ENCODE data around the gene GSE1.
A peak's percentile ranks its signal among the peaks of the same experiment; 100 is the strongest.

The GSE1 gene

DNA sequence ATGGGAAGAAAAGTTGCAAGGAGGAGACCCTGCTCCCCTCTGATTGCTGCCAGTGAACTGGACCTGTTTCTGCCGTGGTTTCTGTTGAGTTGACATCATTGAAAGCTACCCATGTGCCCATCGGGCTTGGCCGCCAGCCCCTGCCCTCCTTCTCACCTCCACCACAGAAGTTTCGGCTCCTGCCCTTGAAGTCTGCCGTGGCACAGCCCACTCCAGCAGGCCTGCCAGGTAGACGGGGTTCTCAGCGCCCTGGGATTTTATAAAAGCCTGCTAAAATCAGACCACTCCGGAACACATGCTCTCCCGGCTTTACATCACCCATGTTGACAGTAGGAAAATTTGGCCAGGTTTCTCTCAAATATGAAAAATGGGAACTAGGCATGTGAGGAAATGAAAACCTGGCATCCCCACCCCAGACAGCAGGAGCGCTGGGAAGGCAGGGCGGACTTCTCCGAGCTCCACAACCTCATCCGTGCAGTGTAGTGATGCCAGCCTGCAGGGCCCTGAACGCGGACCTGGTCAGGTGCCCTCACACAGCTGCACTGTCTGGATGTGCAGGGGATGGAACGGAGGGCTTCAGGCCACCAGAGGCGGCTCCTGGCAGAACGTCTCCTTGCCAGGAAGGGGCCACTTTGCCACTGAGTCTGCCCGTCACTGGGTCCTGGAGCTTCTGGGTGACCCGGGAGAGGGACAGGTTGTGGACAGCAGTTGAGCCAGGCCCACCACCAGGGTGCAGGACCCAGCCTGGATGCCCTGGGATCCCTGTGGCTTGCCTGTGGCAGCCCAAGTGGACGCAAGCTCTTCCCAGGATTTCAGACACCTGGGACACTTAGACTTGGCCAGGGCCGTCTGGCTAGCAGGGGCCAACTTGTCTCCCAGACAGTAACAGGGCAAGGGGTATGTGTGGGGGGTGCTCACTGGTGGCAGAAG is 6.9 kb upstream of the GSE1 start:
- no peaks in the 10 kb centered on the region for H3K9me3 ChIP-seq (ENCODE audit: control insufficient read depth, insufficient read depth, low read length)
- H3K36me3 ChIP-seq (ENCODE audit: control insufficient read depth, insufficient read depth, low read length): no peaks in the 10 kb centered on the region
- peaks cover 34% of the 10 kb centered on the region for H3K4me1 ChIP-seq (ENCODE audit: control insufficient read depth, insufficient read depth, low read length)
- H3K4me3 ChIP-seq (ENCODE audit: low read depth, low read length): no peak overlapping the region
- H3K27me3 ChIP-seq (ENCODE audit: control insufficient read depth, insufficient read depth, low read length): no peaks in the 10 kb centered on the region
- H3K9ac ChIP-seq (ENCODE audit: low read depth, low read length): no peak overlapping the region

DNA sequence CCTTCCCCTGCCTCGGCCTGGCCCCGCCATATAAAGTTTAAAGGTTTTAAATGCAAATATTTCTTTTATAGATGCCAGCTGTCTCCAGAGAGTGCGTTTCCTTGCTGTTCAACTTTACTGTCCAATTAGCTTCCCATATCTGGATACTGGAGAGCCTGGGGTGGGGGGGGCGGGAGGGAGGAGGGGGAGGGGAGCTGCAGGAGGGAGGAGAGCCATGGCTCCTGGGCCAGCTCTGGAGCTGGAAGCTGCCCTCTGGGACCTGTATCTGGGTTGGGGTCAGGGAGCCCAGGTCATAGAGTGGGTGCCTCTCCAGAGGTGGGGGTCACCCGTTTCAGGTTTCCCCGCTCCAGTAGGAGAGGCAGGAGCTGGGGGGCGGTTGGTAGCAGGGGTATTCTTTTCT is 6.2 kb upstream of the GSE1 start:
- Histone ChIP-seq H3K9me3 (ENCODE audit: control insufficient read depth, insufficient read depth, low read length) (no peaks in the 10 kb centered on the region), H3K4me1 (ENCODE audit: control insufficient read depth, insufficient read depth, low read length) (peaks cover 34% of the 10 kb centered on the region), H3K9ac (ENCODE audit: low read depth, low read length) (peak overlapping the region; percentile 65), H3K36me3 (ENCODE audit: control insufficient read depth, insufficient read depth, low read length) (no peaks in the 10 kb centered on the region), H3K4me3 (ENCODE audit: low read depth, low read length) (no peak overlapping the region), H3K27me3 (ENCODE audit: control insufficient read depth, insufficient read depth, low read length) (no peaks in the 10 kb centered on the region)

DNA sequence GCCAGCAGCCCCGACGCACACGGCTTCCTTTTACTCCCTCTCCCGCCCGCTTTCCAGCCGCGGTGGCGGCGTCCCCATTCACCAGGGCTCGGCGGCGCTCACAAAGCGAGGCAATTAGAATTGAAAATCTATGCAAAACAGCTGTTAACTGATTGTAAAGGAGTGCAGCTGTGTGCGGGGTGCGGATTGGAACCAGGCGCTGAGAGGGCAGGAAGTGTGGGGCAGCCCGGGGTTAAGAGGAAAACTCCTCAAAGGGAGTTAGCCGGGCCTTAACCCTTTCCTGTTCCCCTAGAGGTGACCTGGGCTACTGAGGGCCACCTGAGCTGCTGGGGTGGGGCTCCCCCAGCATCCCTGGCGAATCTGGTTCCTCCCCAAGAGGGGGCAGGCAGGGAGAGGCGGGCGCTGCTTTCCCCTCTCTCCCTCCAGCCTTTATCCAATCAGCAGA is 5.8 kb upstream of the GSE1 start:
- Histone ChIP-seq H3K27me3 (ENCODE audit: control insufficient read depth, insufficient read depth, low read length) (no peaks in the 10 kb centered on the region), H3K9me3 (ENCODE audit: control insufficient read depth, insufficient read depth, low read length) (no peaks in the 10 kb centered on the region), H3K9ac (ENCODE audit: low read depth, low read length) (peak overlapping the region; percentile 65), H3K4me3 (ENCODE audit: low read depth, low read length) (peak overlapping the region; percentile 22), H3K4me1 (ENCODE audit: control insufficient read depth, insufficient read depth, low read length) (peaks cover 34% of the 10 kb centered on the region), H3K36me3 (ENCODE audit: control insufficient read depth, insufficient read depth, low read length) (no peaks in the 10 kb centered on the region)

DNA sequence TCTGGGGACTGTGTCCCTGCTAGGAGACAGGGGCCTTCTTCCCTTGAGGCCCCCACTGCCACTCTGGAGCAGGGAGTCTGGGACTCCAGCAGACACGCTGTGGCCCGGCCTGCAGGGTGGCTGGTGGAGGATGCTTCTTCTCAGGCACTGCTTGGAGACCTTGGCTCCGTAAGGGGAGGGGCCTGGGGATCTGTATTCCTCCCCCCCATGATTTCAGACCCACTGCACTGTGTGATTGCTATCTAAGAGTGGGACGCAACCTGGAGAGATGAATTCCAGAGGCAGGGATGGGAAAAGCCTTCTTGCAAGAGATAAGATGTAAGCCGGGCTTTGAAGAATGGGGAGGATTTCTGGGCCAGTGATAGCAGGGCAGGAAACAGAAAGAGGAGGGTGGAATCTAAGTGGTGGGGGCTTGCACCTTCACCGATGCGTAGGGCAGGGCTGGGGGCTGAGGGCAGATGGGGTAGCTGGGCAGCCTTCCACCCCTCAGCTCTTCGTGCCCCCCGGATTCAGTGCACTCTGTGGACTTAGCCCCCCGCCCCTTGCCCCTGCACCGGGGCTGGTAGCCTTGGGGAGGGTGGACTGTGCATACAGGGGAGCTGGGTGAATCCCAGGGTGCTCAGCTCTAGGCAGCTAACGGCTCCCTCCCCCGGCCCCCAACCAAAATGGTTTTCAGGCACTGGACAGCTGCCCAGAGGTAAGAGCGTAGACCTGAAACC is 5.2 kb upstream of the GSE1 start:
- H3K9ac ChIP-seq (ENCODE audit: low read depth, low read length): peak overlapping the region; percentile 65
- H3K36me3 ChIP-seq (ENCODE audit: control insufficient read depth, insufficient read depth, low read length): no peaks in the 10 kb centered on the region
- H3K4me1 ChIP-seq (ENCODE audit: control insufficient read depth, insufficient read depth, low read length): peaks cover 31% of the 10 kb centered on the region
- peak overlapping the region; percentile 22 for H3K4me3 ChIP-seq (ENCODE audit: low read depth, low read length)
- no peaks in the 10 kb centered on the region for H3K27me3 ChIP-seq (ENCODE audit: control insufficient read depth, insufficient read depth, low read length)
- no peaks in the 10 kb centered on the region for H3K9me3 ChIP-seq (ENCODE audit: control insufficient read depth, insufficient read depth, low read length)

DNA sequence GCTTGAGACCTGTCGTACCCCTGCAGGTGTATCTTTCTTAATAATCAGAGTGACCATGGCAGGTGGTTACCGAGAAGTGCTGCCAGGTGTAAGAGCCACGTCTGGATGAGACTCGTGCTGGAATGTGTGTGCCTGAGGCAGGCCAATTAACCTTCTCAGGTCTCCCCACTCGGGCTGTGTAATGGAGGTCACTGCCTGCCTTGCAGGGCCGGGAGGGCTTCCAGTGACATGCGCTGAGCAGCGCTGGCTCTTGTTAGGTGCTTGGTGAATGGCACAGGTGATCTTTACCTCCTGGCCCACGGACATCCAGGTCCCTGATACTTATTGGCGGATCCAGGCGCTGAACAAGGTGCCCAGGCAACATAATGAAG is 4.6 kb upstream of the GSE1 start:
- Histone ChIP-seq H3K9ac (ENCODE audit: low read depth, low read length) (no peak overlapping the region), H3K27me3 (ENCODE audit: control insufficient read depth, insufficient read depth, low read length) (no peaks in the 10 kb centered on the region), H3K9me3 (ENCODE audit: control insufficient read depth, insufficient read depth, low read length) (no peaks in the 10 kb centered on the region), H3K4me1 (ENCODE audit: control insufficient read depth, insufficient read depth, low read length) (peaks cover 27% of the 10 kb centered on the region), H3K36me3 (ENCODE audit: control insufficient read depth, insufficient read depth, low read length) (no peaks in the 10 kb centered on the region), H3K4me3 (ENCODE audit: low read depth, low read length) (no peak overlapping the region)

DNA sequence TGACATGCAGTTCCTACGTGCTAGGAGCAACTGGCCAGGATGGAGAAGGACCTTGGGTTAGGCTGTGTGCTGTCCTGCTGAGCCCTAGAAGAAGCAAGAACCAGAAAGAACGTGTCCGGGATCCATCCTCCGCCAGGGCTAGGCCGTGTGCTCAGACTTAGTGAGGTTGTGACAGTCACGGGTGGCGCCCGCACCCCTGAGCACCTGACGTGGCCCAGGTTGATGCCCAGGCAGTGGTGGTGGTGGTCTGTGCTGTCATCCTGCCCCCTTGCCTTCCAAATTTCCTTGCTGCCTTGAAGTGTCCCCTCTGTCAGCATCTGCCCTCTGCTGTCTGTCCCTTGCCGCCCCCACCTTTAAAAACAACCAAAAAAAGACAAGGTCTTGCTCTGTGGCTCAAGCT is 4.2 kb upstream of the GSE1 start:
- no peaks in the 10 kb centered on the region for H3K9me3 ChIP-seq (ENCODE audit: control insufficient read depth, insufficient read depth, low read length)
- H3K4me1 ChIP-seq (ENCODE audit: control insufficient read depth, insufficient read depth, low read length): peaks cover 27% of the 10 kb centered on the region
- H3K27me3 ChIP-seq (ENCODE audit: control insufficient read depth, insufficient read depth, low read length): no peaks in the 10 kb centered on the region
- H3K9ac ChIP-seq (ENCODE audit: low read depth, low read length): no peak overlapping the region
- H3K36me3 ChIP-seq (ENCODE audit: control insufficient read depth, insufficient read depth, low read length): no peaks in the 10 kb centered on the region
- H3K4me3 ChIP-seq (ENCODE audit: low read depth, low read length): no peak overlapping the region

DNA sequence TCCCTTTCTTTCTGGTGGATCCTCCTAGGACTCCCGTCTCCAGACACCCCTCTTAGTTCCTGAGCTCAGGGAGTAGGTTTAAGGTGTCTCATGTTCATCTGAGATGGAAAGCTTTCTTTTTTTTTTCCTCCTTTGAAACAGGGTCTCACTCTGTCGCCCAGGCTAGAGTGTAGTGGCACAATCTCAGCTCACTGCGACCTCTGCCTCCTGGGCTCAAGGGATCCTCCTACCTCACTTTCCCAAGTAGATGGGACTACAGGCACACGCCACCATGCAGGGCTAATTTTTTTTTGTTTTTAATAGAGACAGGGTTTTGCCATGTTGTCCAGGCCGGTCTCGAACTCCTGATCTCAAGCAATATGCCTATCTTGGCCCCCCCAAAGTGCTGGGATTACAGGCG is 3.6 kb upstream of the GSE1 start:
- no peak overlapping the region for H3K9ac ChIP-seq (ENCODE audit: low read depth, low read length)

DNA sequence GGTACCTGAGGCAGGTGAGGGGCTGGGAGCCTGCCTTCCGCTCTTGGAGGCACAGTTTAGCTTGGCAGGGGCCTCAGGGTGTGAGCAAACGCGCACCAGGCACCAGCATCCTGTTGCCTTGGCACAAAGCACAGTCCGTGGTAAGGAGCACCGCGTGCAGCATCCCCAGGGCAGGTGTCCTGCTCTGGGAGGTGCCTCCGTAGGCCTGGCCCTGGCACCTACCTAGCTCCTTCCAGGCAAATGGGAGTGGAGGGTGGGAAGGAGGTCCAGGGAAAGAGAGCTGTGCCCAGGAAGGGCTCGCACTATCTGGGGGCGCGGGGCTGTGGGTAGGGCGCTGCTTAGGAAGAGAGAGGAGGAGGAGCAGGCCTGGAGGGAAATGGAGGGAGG is 3.1 kb upstream of the GSE1 start:
- Histone ChIP-seq H3K4me3 (ENCODE audit: low read depth, low read length) (peak overlapping the region; percentile 26), H3K9me3 (ENCODE audit: control insufficient read depth, insufficient read depth, low read length) (no peaks in the 10 kb centered on the region), H3K36me3 (ENCODE audit: control insufficient read depth, insufficient read depth, low read length) (peaks cover 2% of the 10 kb centered on the region), H3K9ac (ENCODE audit: low read depth, low read length) (no peak overlapping the region), H3K27me3 (ENCODE audit: control insufficient read depth, insufficient read depth, low read length) (no peaks in the 10 kb centered on the region), H3K4me1 (ENCODE audit: control insufficient read depth, insufficient read depth, low read length) (peaks cover 27% of the 10 kb centered on the region)

More for the DNA sequence above, 3.6 kb upstream of the GSE1 start:
- Histone ChIP-seq H3K36me3 (ENCODE audit: control insufficient read depth, insufficient read depth, low read length) (no peaks in the 10 kb centered on the region), H3K27me3 (ENCODE audit: control insufficient read depth, insufficient read depth, low read length) (no peaks in the 10 kb centered on the region), H3K4me1 (ENCODE audit: control insufficient read depth, insufficient read depth, low read length) (peaks cover 27% of the 10 kb centered on the region), H3K9me3 (ENCODE audit: control insufficient read depth, insufficient read depth, low read length) (no peaks in the 10 kb centered on the region), H3K4me3 (ENCODE audit: low read depth, low read length) (no peak overlapping the region)

DNA sequence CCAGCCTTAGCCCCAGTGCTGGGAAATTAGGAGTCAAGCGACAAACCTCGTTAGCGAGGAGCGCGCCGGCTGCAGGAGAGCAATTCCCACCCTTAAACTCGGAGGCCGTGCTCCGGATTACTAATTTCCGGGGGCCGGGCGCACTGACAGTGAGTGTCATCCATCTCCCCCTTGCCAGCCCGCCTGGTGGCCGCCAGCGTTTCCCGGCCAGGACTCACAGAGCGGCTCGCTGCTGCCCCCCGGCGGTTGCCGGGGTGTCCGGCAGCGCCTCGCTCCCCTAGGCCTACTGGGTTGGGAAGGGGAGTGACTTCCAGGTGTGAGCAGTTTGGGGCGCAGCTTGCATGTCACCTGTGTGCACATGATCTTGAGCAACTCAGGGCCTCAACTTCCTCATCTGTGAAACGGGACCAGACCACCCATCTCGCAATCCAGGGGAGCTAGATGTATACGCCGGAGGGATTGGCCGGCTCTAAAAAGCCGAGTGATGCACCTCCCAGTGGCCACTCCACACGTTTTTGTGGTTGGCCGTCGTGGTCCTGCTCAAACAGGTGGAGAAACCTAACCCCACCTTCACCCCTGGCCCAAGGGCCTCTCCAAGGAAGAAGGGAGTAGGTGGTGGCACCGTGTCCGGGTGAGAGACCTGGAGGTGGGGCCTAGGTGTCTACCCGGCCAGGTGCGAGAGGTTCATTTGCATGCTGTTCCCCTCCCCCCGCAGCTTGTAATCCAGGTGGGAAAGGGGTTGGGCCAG is 2.5 kb upstream of the GSE1 start:
- Histone ChIP-seq H3K9ac (ENCODE audit: low read depth, low read length) (peak overlapping the region; percentile 54), H3K4me3 (ENCODE audit: low read depth, low read length) (peak overlapping the region; percentile 60), H3K9me3 (ENCODE audit: control insufficient read depth, insufficient read depth, low read length) (no peaks in the 10 kb centered on the region), H3K27me3 (ENCODE audit: control insufficient read depth, insufficient read depth, low read length) (no peaks in the 10 kb centered on the region), H3K36me3 (ENCODE audit: control insufficient read depth, insufficient read depth, low read length) (peaks cover 2% of the 10 kb centered on the region), H3K4me1 (ENCODE audit: control insufficient read depth, insufficient read depth, low read length) (peaks cover 24% of the 10 kb centered on the region)

DNA sequence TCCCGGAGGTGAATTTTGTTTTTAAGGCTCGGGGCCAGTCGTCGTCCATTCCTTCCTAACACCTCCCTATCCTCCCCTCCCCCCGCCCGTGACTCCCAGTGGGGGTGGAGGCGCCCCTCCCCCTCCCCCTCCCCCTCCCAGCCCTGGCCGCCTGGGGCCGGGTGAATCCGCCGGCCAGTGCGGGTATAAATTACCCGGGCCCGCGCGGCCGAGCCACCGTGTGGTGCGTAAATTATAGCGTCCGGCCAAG is 2.0 kb upstream of the GSE1 start:
- H3K4me3 ChIP-seq (ENCODE audit: low read depth, low read length): peak overlapping the region; percentile 60
- H3K9ac ChIP-seq (ENCODE audit: low read depth, low read length): no peak overlapping the region
- H3K27me3 ChIP-seq (ENCODE audit: control insufficient read depth, insufficient read depth, low read length): no peaks in the 10 kb centered on the region
- peaks cover 3% of the 10 kb centered on the region for H3K36me3 ChIP-seq (ENCODE audit: control insufficient read depth, insufficient read depth, low read length)
- H3K9me3 ChIP-seq (ENCODE audit: control insufficient read depth, insufficient read depth, low read length): no peaks in the 10 kb centered on the region
- H3K4me1 ChIP-seq (ENCODE audit: control insufficient read depth, insufficient read depth, low read length): peaks cover 23% of the 10 kb centered on the region

DNA sequence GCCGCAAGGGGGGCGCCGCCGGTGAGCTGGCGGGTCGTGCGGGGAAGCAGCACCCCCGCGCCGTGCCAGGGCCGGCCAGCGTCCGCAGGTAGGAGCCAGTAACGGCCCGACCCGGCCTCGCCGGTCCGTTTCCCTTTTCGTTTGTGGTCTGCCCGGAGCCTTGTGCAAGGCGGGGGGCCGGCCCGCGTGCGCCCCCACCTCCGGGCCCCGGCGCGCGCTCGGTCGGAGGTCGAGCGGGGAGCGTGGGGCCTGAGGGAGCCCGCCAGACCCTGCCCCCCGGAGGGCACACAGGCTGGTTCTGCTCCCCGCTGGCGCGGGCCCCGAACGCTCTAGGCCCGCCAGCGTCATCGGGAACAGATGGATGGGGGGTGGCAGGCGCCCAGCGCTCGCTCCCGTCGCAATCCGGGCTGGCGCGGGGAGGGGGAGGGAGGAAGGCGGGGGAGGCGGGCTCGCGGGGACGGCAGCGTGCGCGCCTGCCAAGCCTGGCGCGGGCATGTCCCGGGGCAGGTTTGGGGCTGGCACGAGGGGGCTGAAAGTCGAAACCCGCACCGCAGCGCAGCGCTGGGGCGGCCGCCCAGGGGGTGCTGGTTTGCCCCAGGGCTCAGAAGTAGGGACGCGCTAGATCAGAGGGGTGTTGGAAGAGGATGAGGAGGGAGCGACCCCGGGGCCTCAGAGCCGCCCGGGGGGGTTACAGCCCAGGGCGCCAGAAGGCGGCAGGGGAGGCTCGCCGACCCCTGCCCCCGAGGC is 1.5 kb upstream of the GSE1 start:
- peaks cover 5% of the 10 kb centered on the region for H3K36me3 ChIP-seq (ENCODE audit: control insufficient read depth, insufficient read depth, low read length)
- peaks cover 22% of the 10 kb centered on the region for H3K4me1 ChIP-seq (ENCODE audit: control insufficient read depth, insufficient read depth, low read length)
- H3K27me3 ChIP-seq (ENCODE audit: control insufficient read depth, insufficient read depth, low read length): no peaks in the 10 kb centered on the region
- H3K9me3 ChIP-seq (ENCODE audit: control insufficient read depth, insufficient read depth, low read length): no peaks in the 10 kb centered on the region
- no peak overlapping the region for H3K9ac ChIP-seq (ENCODE audit: low read depth, low read length)
- peak overlapping the region; percentile 50 for H3K4me3 ChIP-seq (ENCODE audit: low read depth, low read length)
